ENCODE measurements around the gene SH3D19.
A peak's percentile ranks its signal among the peaks of the same experiment; 100 is the strongest.

The SH3D19 gene

GRCh38 chr4:151315212-151315886, 10.1 kb downstream of the SH3D19 start:
- no peak for TF ChIP-seq CTCF (IDR thresholded peaks at IDR 0.05; ENCODE audit: insufficient read depth, low read depth, low read length, missing control alignments)
- no peak for DNase-seq (ENCODE audit: low read depth)
- no peak overlapping the region for H3K4me3 ChIP-seq (ENCODE audit: low read depth, low read length)

- no peak overlapping the region for H3K4me3 ChIP-seq (ENCODE audit: low read depth, low read length)
- no peak for DNase-seq (ENCODE audit: low read depth)
- no peak for TF ChIP-seq CTCF (IDR thresholded peaks at IDR 0.05; ENCODE audit: insufficient read depth, low read depth, low read length, missing control alignments)
These were observed 10.9 kb downstream of the SH3D19 start for GRCh38 chr4:151314479-151314878.

- no peak overlapping the region for H3K4me3 ChIP-seq (ENCODE audit: low read depth, low read length)
- no peak for DNase-seq (ENCODE audit: low read depth)
- TF ChIP-seq CTCF (IDR thresholded peaks at IDR 0.05; ENCODE audit: insufficient read depth, low read depth, low read length, missing control alignments), result no peak
These were observed 11.4 kb downstream of the SH3D19 start for GRCh38 chr4:151314010-151314355.

GRCh38 chr4:151313306-151314009, 11.9 kb downstream of the SH3D19 start:
- DNase-seq (ENCODE audit: low read depth), result no peak
- TF ChIP-seq CTCF (IDR thresholded peaks at IDR 0.05; ENCODE audit: insufficient read depth, low read depth, low read length, missing control alignments), result no peak
- no peak overlapping the region for H3K4me3 ChIP-seq (ENCODE audit: low read depth, low read length)

- no peak for TF ChIP-seq CTCF (IDR thresholded peaks at IDR 0.05; ENCODE audit: insufficient read depth, low read depth, low read length, missing control alignments)
- DNase-seq (ENCODE audit: low read depth), result no peak
- no peak overlapping the region for H3K4me3 ChIP-seq (ENCODE audit: low read depth, low read length)
These were observed 15.2 kb downstream of the SH3D19 start for GRCh38 chr4:151310124-151310728.

GRCh38 chr4:151304755-151305154, 20.6 kb downstream of the SH3D19 start:
- DNase-seq (ENCODE audit: low read depth), result peak; percentile 62
- TF ChIP-seq CTCF (IDR thresholded peaks at IDR 0.05; ENCODE audit: insufficient read depth, low read depth, low read length, missing control alignments), result no peak
- no peak overlapping the region for H3K4me3 ChIP-seq (ENCODE audit: low read depth, low read length)
